ENCODE measurements around the gene LRRN2.

- TF ChIP-seq CTCF (IDR thresholded peaks at IDR 0.05) (no peak), REST (IDR thresholded peaks at IDR 0.05; ENCODE audit: insufficient read depth in 1 of 2, low read depth in 2 of 2, low read length in 1 of 2) (no peak)
Measured at GRCh38 chr1:204600203-204600602, 85.3 kb downstream of the LRRN2 start.
